ENCODE results near the gene HERC4. TPM values are rescaled to one million over a fixed set of nuclear protein-coding genes. Genes with fewer than 3 reads are reported as not detected.

HERC4 gene
- total RNA-seq, 2 experiments from 2014 or later = 46.0 to 46.8 TPM

GRCh38 chr10:68047122-68047521, 28.0 kb downstream of the HERC4 start:
- POLR2A ChIA-PET = no interaction called here
- no peak for DNase-seq
- no peak for ATAC-seq (ENCODE audit: poor library complexity)
- no peak overlapping the region for H3K4me3 ChIP-seq (ENCODE audit: low read length)
- no peak overlapping the region for H3K27ac ChIP-seq (ENCODE audit: low read depth in 1 of 2, low read length in 2 of 2)
- H3K4me1 ChIP-seq (ENCODE audit: insufficient read depth, low read length) = no peaks in the 10 kb centered on the region
- Mint-ChIP-seq H3K27ac (peak overlapping the region; percentile 20), H3K36me3 (ENCODE audit: low read depth) (peaks cover 31% of the 10 kb centered on the region), H3K27me3 (no peaks in the 10 kb centered on the region), H3K9me3 (no peaks in the 10 kb centered on the region), H3K4me3 (no peak overlapping the region), H3K4me1 (ENCODE audit: low read depth) (peaks cover 51% of the 10 kb centered on the region)
- H3K27me3 ChIP-seq (ENCODE audit: control insufficient read depth in 1 of 2, insufficient read depth in 2 of 2, low read length in 2 of 2) = no peaks in the 10 kb centered on the region
- H3K36me3 ChIP-seq (ENCODE audit: insufficient read depth, low read length) = no peaks in the 10 kb centered on the region
- no peak for TF ChIP-seq CTCF (IDR thresholded peaks at IDR 0.05)
- CTCF ChIA-PET = no interaction called here
- no peaks in the 10 kb centered on the region for H3K9me3 ChIP-seq (ENCODE audit: control insufficient read depth in 1 of 2, insufficient read depth in 1 of 2, low read length in 2 of 2)
- intact Hi-C loops (cut with DNase I, micrococcal nuclease) = no loop called here

- CTCF ChIA-PET = no interaction called here
- Histone ChIP-seq H3K36me3 (ENCODE audit: insufficient read depth, low read length) (no peaks in the 10 kb centered on the region), H3K27me3 (ENCODE audit: control insufficient read depth in 1 of 2, insufficient read depth in 2 of 2, low read length in 2 of 2) (no peaks in the 10 kb centered on the region), H3K4me1 (ENCODE audit: insufficient read depth, low read length) (no peaks in the 10 kb centered on the region), H3K4me3 (ENCODE audit: low read length) (no peak overlapping the region), H3K27ac (ENCODE audit: low read depth in 1 of 2, low read length in 2 of 2) (no peak overlapping the region), H3K9me3 (ENCODE audit: control insufficient read depth in 1 of 2, insufficient read depth in 1 of 2, low read length in 2 of 2) (no peaks in the 10 kb centered on the region)
- no peak for TF ChIP-seq CTCF (IDR thresholded peaks at IDR 0.05)
- Mint-ChIP-seq H3K4me3 (no peak overlapping the region), H3K27me3 (no peaks in the 10 kb centered on the region), H3K27ac (peak overlapping the region; percentile 20), H3K4me1 (ENCODE audit: low read depth) (peaks cover 47% of the 10 kb centered on the region), H3K36me3 (ENCODE audit: low read depth) (peaks cover 28% of the 10 kb centered on the region), H3K9me3 (no peaks in the 10 kb centered on the region)
- DNase-seq (no peak), ATAC-seq (ENCODE audit: poor library complexity) (no peak)
- intact Hi-C loops (cut with DNase I, micrococcal nuclease) = no loop called here
- POLR2A ChIA-PET = no interaction called here
Observed at GRCh38 chr10:68046642-68047041, 28.4 kb downstream of the HERC4 start.

GRCh38 chr10:68043030-68043429, 32.1 kb downstream of the HERC4 start:
- intact Hi-C loops (cut with DNase I, micrococcal nuclease) = no loop called here
- no peaks in the 10 kb centered on the region for H3K4me1 ChIP-seq (ENCODE audit: insufficient read depth, low read length)
- ChIA-PET POLR2A (no interaction called here), CTCF (no interaction called here)
- no peak for TF ChIP-seq CTCF (IDR thresholded peaks at IDR 0.05)
- H3K36me3 Mint-ChIP-seq (ENCODE audit: low read depth) = peaks cover 37% of the 10 kb centered on the region
- H3K27me3 Mint-ChIP-seq = no peaks in the 10 kb centered on the region
- H3K27me3 ChIP-seq (ENCODE audit: control insufficient read depth in 1 of 2, insufficient read depth in 2 of 2, low read length in 2 of 2) = no peaks in the 10 kb centered on the region
- no peak overlapping the region for H3K27ac Mint-ChIP-seq
- H3K9me3 ChIP-seq (ENCODE audit: control insufficient read depth in 1 of 2, insufficient read depth in 1 of 2, low read length in 2 of 2) = no peaks in the 10 kb centered on the region
- H3K4me3 Mint-ChIP-seq = no peak overlapping the region
- peaks cover 5% of the 10 kb centered on the region for H3K36me3 ChIP-seq (ENCODE audit: insufficient read depth, low read length)
- ATAC-seq (ENCODE audit: poor library complexity) = no peak
- no peak for DNase-seq
- no peak overlapping the region for H3K4me3 ChIP-seq (ENCODE audit: low read length)
- no peak overlapping the region for H3K27ac ChIP-seq (ENCODE audit: low read depth in 1 of 2, low read length in 2 of 2)
- peaks cover 28% of the 10 kb centered on the region for H3K4me1 Mint-ChIP-seq (ENCODE audit: low read depth)
- H3K9me3 Mint-ChIP-seq = no peaks in the 10 kb centered on the region

Measured in CD4-positive, alpha-beta T cell (primary cell).